H1 (cell line): ENCODE results near the gene PVALB. TPM values are rescaled to one million over a fixed set of nuclear protein-coding genes. Genes with fewer than 3 reads are reported as not detected.

Source experiments
- ASH2L ChIP-seq: fragments of 200-600, 300-600 bp; sonication (generic); IDR thresholded peaks from one replicate; pipeline ENCODE4 v1.7.1; 2017; ENCODE audit warnings: low read length
- CTBP2 ChIP-seq: IDR thresholded peaks from 2 replicates; pipeline ENCODE4 v1.7.0; 2011; ENCODE audit warnings: borderline replicate concordance, mild to moderate bottlenecking, moderate library complexity, mixed read lengths, low read length; ENCODE audit not compliant: insufficient read depth, insufficient read length
- POU5F1 ChIP-seq: IDR thresholded peaks from 2 replicates; pipeline ENCODE4 v1.6.1; 2011; ENCODE audit warnings: low read depth, mild to moderate bottlenecking, low read length, moderate library complexity
- SAP30 ChIP-seq: fragments of 300-600 bp; sonication (generic); IDR thresholded peaks from 2 replicates; pipeline ENCODE4 v1.7.1; 2012; ENCODE audit warnings: low read length, moderate library complexity, mild to moderate bottlenecking, inconsistent platforms; ENCODE audit not compliant: insufficient read depth, insufficient replicate concordance
- SIRT6 ChIP-seq: IDR thresholded peaks from one replicate; pipeline ENCODE4 v1.7.1; 2012; ENCODE audit warnings: low read length, inconsistent platforms
- TBP ChIP-seq: IDR thresholded peaks from 2 replicates; pipeline ENCODE4 v1.6.1; 2011; ENCODE audit warnings: low read depth, low read length, improper control_type of control experiment
- TCF12 ChIP-seq: IDR thresholded peaks from 2 replicates; pipeline ENCODE4 v1.6.1; 2011; ENCODE audit warnings: low read depth, mild to moderate bottlenecking, low read length
- polyA plus RNA-seq, 7 experiments: library from polyadenylated mRNA; depleted of rRNA in 3 of 7; stranded (reverse) in 5 of 7; unstranded in 2 of 7; fragments of >200 nt in 5 of 7; fragments of 200-250 nt in 2 of 7; gene quantifications; 1 replicate in 5 of 7; 2 replicates in 1 of 7; 4 replicates in 1 of 7; pipeline versions ENCODE4 v1.2.1 to v1.2.3, GENCODE V29; 2011 to 2013; ENCODE audit warnings: missing spikeins in 2 of 7, mixed read lengths in 2 of 7
- total RNA-seq: library from RNA; stranded (reverse); fragmentation: NEBNext Ultra II Directional; extraction: Animal tissue kit (Norgen Biotek cat#: 25700); gene quantifications from 2 replicates; pipeline ENCODE4 v1.2.1, GENCODE V29; 2021
- TF ChIP-seq, protein P1 (sequence below): IDR thresholded peaks from 2 replicates; pipeline ENCODE4 v1.6.1; 2012; ENCODE audit warnings: inconsistent platforms

The PVALB gene
- total and polyA plus RNA-seq, 2 of the 8 experiments (the other 6 are each of a cell fraction or from before 2014, with no cell fraction given), result 1.7 to 5.4 TPM

DNA sequence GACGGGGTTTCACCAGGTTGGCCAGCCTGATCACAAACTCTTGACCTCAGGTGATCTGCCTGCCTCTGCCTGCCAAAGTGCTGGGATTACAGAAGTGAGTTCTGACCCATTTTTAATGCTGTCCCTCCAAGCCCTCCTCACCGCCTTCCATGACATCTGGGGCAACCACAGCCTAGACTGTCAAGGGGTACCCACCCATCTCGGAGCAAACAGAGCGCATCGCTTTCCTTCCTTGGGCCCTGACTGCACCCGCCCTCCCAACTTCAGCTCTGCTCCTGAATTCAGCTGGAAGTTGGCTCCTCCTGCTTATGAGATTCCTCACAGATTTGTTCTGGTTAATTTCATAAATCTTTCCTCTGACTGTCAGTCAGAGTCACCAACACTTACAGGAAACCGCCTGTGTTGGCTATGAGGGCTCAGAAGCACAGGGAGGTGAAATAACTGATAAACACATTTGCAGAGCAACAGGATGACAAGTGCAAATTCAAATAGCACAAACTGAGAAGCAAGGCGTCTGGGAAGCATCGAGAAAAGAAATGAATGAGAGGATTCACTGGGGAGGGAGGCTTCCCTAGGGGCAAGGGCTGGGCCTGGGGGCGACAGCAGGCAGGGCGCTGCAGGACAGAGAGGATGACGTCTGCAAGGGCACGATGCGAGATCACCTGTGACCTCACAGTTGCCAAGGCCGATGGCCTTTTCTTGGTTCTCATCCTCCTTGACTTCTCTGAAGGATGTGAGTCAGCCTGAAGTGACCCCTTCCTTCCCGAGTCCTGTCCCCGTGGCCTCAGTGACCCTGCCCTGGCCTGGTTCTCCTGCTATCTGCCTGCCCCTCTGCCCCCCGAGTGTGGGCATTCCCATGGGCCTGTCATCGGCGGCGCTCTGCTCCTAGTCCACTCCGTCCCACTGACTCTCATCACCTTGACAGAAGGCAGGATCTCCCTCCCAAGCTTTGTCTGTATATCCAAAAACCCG lies 47.0 kb downstream of the PVALB start (continued):
- TF ChIP-seq, protein P1, sequence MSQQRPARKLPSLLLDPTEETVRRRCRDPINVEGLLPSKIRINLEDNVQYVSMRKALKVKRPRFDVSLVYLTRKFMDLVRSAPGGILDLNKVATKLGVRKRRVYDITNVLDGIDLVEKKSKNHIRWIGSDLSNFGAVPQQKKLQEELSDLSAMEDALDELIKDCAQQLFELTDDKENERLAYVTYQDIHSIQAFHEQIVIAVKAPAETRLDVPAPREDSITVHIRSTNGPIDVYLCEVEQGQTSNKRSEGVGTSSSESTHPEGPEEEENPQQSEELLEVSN, result no peak
- TF ChIP-seq TCF12 (no peak), CTBP2 (no peak), POU5F1 (no peak), SIRT6 (no peak), SAP30 (no peak), TBP (no peak), ASH2L (no peak)
- TF ChIP-seq, all 59 proteins: peak for 0
